ENCODE results near the gene TMTC3. TPM values are rescaled to one million over a fixed set of nuclear protein-coding genes. Genes with fewer than 3 reads are reported as not detected.
A peak's percentile ranks its signal among the peaks of the same experiment; 100 is the strongest.

TMTC3 gene
- total and polyA plus RNA-seq, 2 of the 4 experiments (the other 2 are of a cell fraction) = 3.7 to 44.3 TPM

GRCh38 chr12:88235183-88235833 is 93.2 kb downstream of the TMTC3 start:
- no peak for ATAC-seq (ENCODE audit: low read depth)
- Histone ChIP-seq H3K18ac (ENCODE audit: low read depth, low read length) (no peak overlapping the region), H2BK120ac (ENCODE audit: low read depth, low read length) (0 out of 2 replicates have a peak overlapping the region, but pooled peaks have one; percentile 8), H2BK20ac (ENCODE audit: low read depth, low read length) (no peak overlapping the region), H3K4me1 (ENCODE audit: control insufficient read depth, insufficient read depth, low read length) (peaks cover 5% of the 10 kb centered on the region; the same call in 1 of the 2 replicates), H2AK9ac (replicated peaks; ENCODE audit: low read depth, low read length, poor library complexity) (no peak overlapping the region), H3K4ac (ENCODE audit: low read depth, low read length) (no peak overlapping the region), H3K9me1 (ENCODE audit: insufficient read depth, low read length) (no peaks in the 10 kb centered on the region), H2BK5ac (ENCODE audit: low read depth, low read length, poor library complexity, severe bottlenecking) (no peak overlapping the region), H4K8ac (ENCODE audit: low read depth in 2 of 2, low read length in 2 of 2) (no peak overlapping the region), H3K14ac (replicated peaks; ENCODE audit: low read depth, low read length) (no peak overlapping the region), H3K9me3 (ENCODE audit: control insufficient read depth, insufficient read depth, low read length) (no peaks in the 10 kb centered on the region; the same call in 1 of the 2 replicates), H3K56ac (ENCODE audit: extremely low read depth, insufficient read depth, low read length) (no peak overlapping the region), H3K27ac (ENCODE audit: insufficient read depth, low read length) (no peak overlapping the region), H3K9ac (ENCODE audit: low read depth, low read length) (no peak overlapping the region), H2BK15ac (ENCODE audit: low read depth, low read length) (no peak overlapping the region; the same call in 2 of the 3 replicates), H2AFZ (replicated peaks; ENCODE audit: low read length, poor library complexity) (no peak overlapping the region), H3K23ac (ENCODE audit: low read depth, low read length) (no peak overlapping the region), H3K4me2 (ENCODE audit: low read depth, low read length) (no peak overlapping the region), H3K27me3 (ENCODE audit: control insufficient read depth, insufficient read depth, low read length) (no peaks in the 10 kb centered on the region), H3K36me3 (ENCODE audit: control insufficient read depth, insufficient read depth, low read length) (no peaks in the 10 kb centered on the region), H2AK5ac (ENCODE audit: low read depth, low read length) (0 out of 2 replicates have a peak overlapping the region, but pooled peaks have one; percentile 24), H4K5ac (ENCODE audit: low read depth, low read length) (no peak overlapping the region), H4K20me1 (ENCODE audit: insufficient read depth, low read length) (no peaks in the 10 kb centered on the region), H4K91ac (ENCODE audit: insufficient read depth, low read depth, low read length) (no peak overlapping the region), H3K4me3 (ENCODE audit: insufficient read depth, low read depth, low read length) (no peak overlapping the region), H3K79me1 (ENCODE audit: low read depth in 1 of 2, low read length in 2 of 2) (no peaks in the 10 kb centered on the region)
- TF ChIP-seq CTCF (conservative IDR thresholded peaks at IDR 0.05; ENCODE audit: low read depth, low read length) (no peak), MXI1 (IDR thresholded peaks at IDR 0.05; ENCODE audit: borderline replicate concordance, low read depth, low read length) (no peak), MAZ (IDR thresholded peaks at IDR 0.05; ENCODE audit: borderline replicate concordance, low read depth, low read length) (no peak), FOS (IDR thresholded peaks at IDR 0.05; ENCODE audit: low read depth, low read length) (no peak), ELK1 (IDR thresholded peaks at IDR 0.05; ENCODE audit: borderline replicate concordance, low read depth, low read length) (no peak), NFE2L2 (IDR thresholded peaks at IDR 0.05; ENCODE audit: low read depth, low read length) (no peak), BHLHE40 (IDR thresholded peaks at IDR 0.05; ENCODE audit: low read depth, low read length) (no peak), CHD1 (IDR thresholded peaks at IDR 0.05; ENCODE audit: low read depth, low read length) (no peak), CEBPB (IDR thresholded peaks at IDR 0.05; ENCODE audit: low read depth, low read length) (no peak), SMC3 (IDR thresholded peaks at IDR 0.05; ENCODE audit: low read depth, low read length) (no peak), USF2 (IDR thresholded peaks at IDR 0.05; ENCODE audit: low read depth, low read length) (no peak), RFX5 (IDR thresholded peaks at IDR 0.05; ENCODE audit: low read depth, low read length) (no peak), MAFK (IDR thresholded peaks at IDR 0.05; ENCODE audit: low read depth, low read length) (no peak)
- intact Hi-C loops (cut with micrococcal nuclease) = no loop called here
- BruUV-seq (replicated peaks) = no TSS peak
- ChIA-PET POLR2A (ENCODE audit: unreplicated experiment) (no interaction called here), CTCF (no interaction called here)
- WGBS, 2 experiments (ENCODE audit: extremely low coverage in 2 of 2, insufficient read length in 1 of 2) = no CpG with 5 or more reads among the region's 7 CpGs
- dilution Hi-C loops (cut with HindIII; ENCODE audit: low sequenced_read_pairs, unreplicated experiment) = no loop called here
- in situ Hi-C loops (cut with MboI; ENCODE audit: low sequenced_read_pairs) = no loop called here
- no peak for DNase-seq

Measured in IMR-90 (cell line).